ES-I3 (cell line): ENCODE data around the gene PYROXD2.

Source experiments
- H3K36me3 ChIP-seq: 2 replicates; pipeline ENCODE4 v1.6.1; 2013; ENCODE audit warnings: mild to moderate bottlenecking, low read length, control low read depth, moderate library complexity; ENCODE audit not compliant: insufficient read depth
- H3K4me1 ChIP-seq: 2 replicates; pipeline ENCODE4 v1.6.1; 2013; ENCODE audit warnings: mild to moderate bottlenecking, control low read depth, low read length; ENCODE audit not compliant: insufficient read depth
- H3K9ac ChIP-seq: 2 replicates; pipeline ENCODE4 v1.6.1; 2013; ENCODE audit warnings: low read depth, mild to moderate bottlenecking, low read length, moderate library complexity
- H3K9me3 ChIP-seq: 2 replicates; pipeline ENCODE4 v1.6.1; 2013; ENCODE audit warnings: mild to moderate bottlenecking, low read length, moderate library complexity; ENCODE audit not compliant: control insufficient read depth, insufficient read depth

Gene PYROXD2

GRCh38 chr10:98340261-98340939 is 74.6 kb downstream of the PYROXD2 start:
- H3K36me3 ChIP-seq = no peaks in the 10 kb centered on the region
- H3K4me1 ChIP-seq = peaks cover 3% of the 10 kb centered on the region; the same call in 1 of the 2 replicates
- H3K9ac ChIP-seq = no peak overlapping the region
- no peaks in the 10 kb centered on the region for H3K9me3 ChIP-seq

- Histone ChIP-seq H3K36me3 (no peaks in the 10 kb centered on the region), H3K4me1 (peaks cover 3% of the 10 kb centered on the region; the same call in 1 of the 2 replicates), H3K9me3 (no peaks in the 10 kb centered on the region), H3K9ac (no peak overlapping the region)
These were observed 75.2 kb downstream of the PYROXD2 start for GRCh38 chr10:98339799-98340198.

- peaks cover 3% of the 10 kb centered on the region; the same call in 1 of the 2 replicates for H3K4me1 ChIP-seq
- H3K36me3 ChIP-seq = no peaks in the 10 kb centered on the region
- H3K9me3 ChIP-seq = no peaks in the 10 kb centered on the region
- H3K9ac ChIP-seq = no peak overlapping the region
These were observed 76.1 kb downstream of the PYROXD2 start for GRCh38 chr10:98338896-98339295.

GRCh38 chr10:98338318-98338717 is 76.7 kb downstream of the PYROXD2 start:
- H3K36me3 ChIP-seq = no peaks in the 10 kb centered on the region
- H3K9me3 ChIP-seq = no peaks in the 10 kb centered on the region
- H3K4me1 ChIP-seq = peaks cover 3% of the 10 kb centered on the region; the same call in 1 of the 2 replicates
- H3K9ac ChIP-seq = no peak overlapping the region

GRCh38 chr10:98337484-98337883 is 77.5 kb downstream of the PYROXD2 start:
- H3K36me3 ChIP-seq = no peaks in the 10 kb centered on the region
- H3K4me1 ChIP-seq = peaks cover 3% of the 10 kb centered on the region; the same call in 1 of the 2 replicates
- no peaks in the 10 kb centered on the region for H3K9me3 ChIP-seq
- no peak overlapping the region for H3K9ac ChIP-seq
